H1 (cell line): ENCODE results near the gene C1orf87. TPM values are rescaled to one million over a fixed set of nuclear protein-coding genes. Genes with fewer than 3 reads are reported as not detected.

Experiments
- ATF3 ChIP-seq: IDR thresholded peaks from 2 replicates; pipeline ENCODE4 v1.6.1; 2011; ENCODE audit warnings: low read depth, mild to moderate bottlenecking, low read length; ENCODE audit not compliant: insufficient read depth
- CTBP2 ChIP-seq: IDR thresholded peaks from 2 replicates; pipeline ENCODE4 v1.7.0; 2011; ENCODE audit warnings: borderline replicate concordance, mild to moderate bottlenecking, moderate library complexity, mixed read lengths, low read length; ENCODE audit not compliant: insufficient read depth, insufficient read length
- GTF2F1 ChIP-seq: IDR thresholded peaks from 2 replicates; pipeline ENCODE4 v1.6.1; 2012; ENCODE audit warnings: low read depth, low read length, improper control_type of control experiment, borderline replicate concordance
- NRF1 ChIP-seq: IDR thresholded peaks from 2 replicates; pipeline ENCODE4 v1.6.1; 2011; ENCODE audit warnings: mild to moderate bottlenecking, low read depth, low read length, improper control_type of control experiment
- RFX5 ChIP-seq: IDR thresholded peaks from 2 replicates; pipeline ENCODE4 v1.6.1; 2011; ENCODE audit warnings: low read depth, low read length, improper control_type of control experiment, borderline replicate concordance
- polyA plus RNA-seq, 7 experiments: library from polyadenylated mRNA; depleted of rRNA in 3 of 7; stranded (reverse) in 5 of 7; unstranded in 2 of 7; fragments of >200 nt in 5 of 7; fragments of 200-250 nt in 2 of 7; gene quantifications; 1 replicate in 5 of 7; 2 replicates in 1 of 7; 4 replicates in 1 of 7; pipeline versions ENCODE4 v1.2.1 to v1.2.3, GENCODE V29; 2011 to 2013; ENCODE audit warnings: missing spikeins in 2 of 7, mixed read lengths in 2 of 7
- total RNA-seq: library from RNA; stranded (reverse); fragmentation: NEBNext Ultra II Directional; extraction: Animal tissue kit (Norgen Biotek cat#: 25700); gene quantifications from 2 replicates; pipeline ENCODE4 v1.2.1, GENCODE V29; 2021

C1orf87 gene
- total and polyA plus RNA-seq, 2 of the 8 experiments (the other 6 are each of a cell fraction or from before 2014, with no cell fraction given): 0.41 TPM; not detected in 1

- no peak for TF ChIP-seq ATF3
- no peak for TF ChIP-seq CTBP2
- TF ChIP-seq GTF2F1: no peak
- no peak for TF ChIP-seq RFX5
- TF ChIP-seq NRF1: no peak
These were observed 36.6 kb downstream of the C1orf87 start (continued) for GRCh38 chr1:60036856-60037460.
